Gastroesophageal sphincter (tissue), 3 donors: Measurements from ENCODE around the gene MIPEP.

ENCODE experiments used
- POLR2A ChIP-seq, 2 donors: fragments of 450-650 bp; IDR thresholded peaks; one replicate each; pipeline ENCODE4 v1.6.1; 2017; ENCODE audit warnings: antibody characterized with exemption in 2 of 2, mild to moderate bottlenecking in 2 of 2, moderate library complexity in 1 of 2
- POLR2AphosphoS5 ChIP-seq: sonication (generic); formaldehyde crosslinking; IDR thresholded peaks from one replicate; pipeline ENCODE4 v1.6.1; 2017; ENCODE audit warnings: antibody characterized with exemption
- TF ChIP-seq, protein P1 (sequence below), 4 experiments: fragments of 200-600 bp in 2 of 4; fragments of 450-650 bp in 2 of 4; sonication (generic) in 1 of 4; IDR thresholded peaks; one replicate each; pipeline ENCODE4 v1.5.1; 2017 to 2019; ENCODE audit warnings: antibody characterized with exemption in 4 of 4, mild to moderate bottlenecking in 2 of 4, moderate library complexity in 2 of 4

DNA sequence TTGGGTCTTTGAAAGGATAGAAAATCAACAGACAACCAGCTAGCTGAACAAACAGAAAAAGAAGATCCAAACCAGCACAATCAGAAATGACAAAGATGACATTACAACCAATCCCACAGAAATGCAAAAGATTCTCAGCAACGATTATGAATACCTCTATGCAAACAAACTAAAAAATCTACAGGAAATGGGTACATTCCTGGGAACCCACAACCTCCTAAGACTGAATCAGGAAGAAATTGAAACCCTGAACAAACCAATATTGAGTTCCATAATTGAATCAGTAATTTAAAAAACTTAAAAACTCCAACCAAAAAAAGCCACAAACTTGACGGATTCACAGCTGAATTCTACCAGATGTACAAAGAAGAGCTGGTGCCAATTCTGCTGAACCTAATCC, 29.0 kb upstream of the MIPEP start:
- TF ChIP-seq, protein P1, sequence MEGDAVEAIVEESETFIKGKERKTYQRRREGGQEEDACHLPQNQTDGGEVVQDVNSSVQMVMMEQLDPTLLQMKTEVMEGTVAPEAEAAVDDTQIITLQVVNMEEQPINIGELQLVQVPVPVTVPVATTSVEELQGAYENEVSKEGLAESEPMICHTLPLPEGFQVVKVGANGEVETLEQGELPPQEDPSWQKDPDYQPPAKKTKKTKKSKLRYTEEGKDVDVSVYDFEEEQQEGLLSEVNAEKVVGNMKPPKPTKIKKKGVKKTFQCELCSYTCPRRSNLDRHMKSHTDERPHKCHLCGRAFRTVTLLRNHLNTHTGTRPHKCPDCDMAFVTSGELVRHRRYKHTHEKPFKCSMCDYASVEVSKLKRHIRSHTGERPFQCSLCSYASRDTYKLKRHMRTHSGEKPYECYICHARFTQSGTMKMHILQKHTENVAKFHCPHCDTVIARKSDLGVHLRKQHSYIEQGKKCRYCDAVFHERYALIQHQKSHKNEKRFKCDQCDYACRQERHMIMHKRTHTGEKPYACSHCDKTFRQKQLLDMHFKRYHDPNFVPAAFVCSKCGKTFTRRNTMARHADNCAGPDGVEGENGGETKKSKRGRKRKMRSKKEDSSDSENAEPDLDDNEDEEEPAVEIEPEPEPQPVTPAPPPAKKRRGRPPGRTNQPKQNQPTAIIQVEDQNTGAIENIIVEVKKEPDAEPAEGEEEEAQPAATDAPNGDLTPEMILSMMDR (IDR thresholded peaks at IDR 0.05), result no peak
- TF ChIP-seq POLR2A (IDR thresholded peaks at IDR 0.05) (no peak), POLR2AphosphoS5 (no peak)
